HG02678 (cell line): Measurements from ENCODE around the gene GPR42.

Experiments used
- ATAC-seq: cut with Tn5 transposase; IDR thresholded peaks from one replicate; pipeline ENCODE4 v1.9.1; 2021; ENCODE audit warnings: mild to moderate bottlenecking, moderate library complexity; ENCODE audit not compliant: unreplicated experiment

The GPR42 gene

DNA sequence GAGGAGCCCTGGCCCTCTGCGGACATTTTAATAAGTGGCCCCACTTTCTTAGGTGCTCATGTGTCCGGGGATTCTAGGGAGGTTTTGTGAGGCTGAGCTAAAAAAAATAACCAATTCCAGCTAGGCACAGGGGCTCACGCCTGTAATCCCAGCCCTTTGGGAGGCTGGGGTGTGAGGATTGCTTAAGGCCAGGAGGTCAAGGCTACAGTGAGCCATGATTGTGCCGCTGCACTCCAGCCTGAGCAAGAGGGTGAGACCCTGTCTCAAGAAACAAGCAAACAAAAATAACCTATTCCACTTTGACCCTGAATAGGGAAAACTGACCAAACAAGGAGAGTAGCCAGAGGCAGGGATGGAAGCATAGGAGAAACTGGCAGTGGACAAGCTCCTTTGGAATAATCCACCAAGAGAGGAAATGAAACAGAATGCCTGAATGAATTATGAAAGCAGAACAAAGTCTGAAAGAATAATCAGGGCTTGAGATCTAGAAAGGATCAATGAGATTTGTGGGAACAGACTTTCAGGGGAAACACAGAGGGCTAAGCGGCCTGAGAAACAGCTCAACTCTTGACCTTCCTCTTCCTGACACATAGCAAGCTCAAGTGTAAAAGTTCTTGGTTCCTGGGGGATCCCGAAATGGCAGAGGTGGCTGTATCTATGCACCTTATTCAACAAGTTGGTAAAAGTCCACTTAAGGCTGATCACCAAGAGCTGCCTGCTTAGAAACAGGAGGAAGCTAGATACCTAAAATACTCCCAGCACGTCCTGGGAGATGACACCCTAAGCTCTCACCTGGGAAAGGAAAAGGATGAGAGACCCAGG lies 47.1 kb downstream of the GPR42 start:
- ATAC-seq = no peak

DNA sequence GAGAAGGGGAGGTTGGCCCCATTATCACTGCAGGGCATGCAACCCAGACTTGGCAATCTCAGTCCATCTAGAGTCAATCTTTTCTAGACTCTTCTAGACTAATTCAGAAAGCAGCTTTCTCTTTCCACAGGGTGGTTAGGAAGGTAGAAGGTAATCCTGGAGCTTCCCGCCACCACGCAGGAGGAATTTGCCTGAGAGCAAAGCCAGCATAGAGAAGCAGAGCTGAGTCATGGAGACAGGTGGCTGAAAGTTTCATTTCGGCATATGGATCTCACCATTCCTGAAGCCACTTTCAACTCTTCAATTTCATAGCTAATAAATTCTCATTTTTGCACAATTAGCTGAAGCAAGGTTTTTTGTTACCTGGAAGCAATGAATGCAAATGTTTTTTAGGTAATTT lies 48.2 kb downstream of the GPR42 start:
- ATAC-seq = no peak

DNA sequence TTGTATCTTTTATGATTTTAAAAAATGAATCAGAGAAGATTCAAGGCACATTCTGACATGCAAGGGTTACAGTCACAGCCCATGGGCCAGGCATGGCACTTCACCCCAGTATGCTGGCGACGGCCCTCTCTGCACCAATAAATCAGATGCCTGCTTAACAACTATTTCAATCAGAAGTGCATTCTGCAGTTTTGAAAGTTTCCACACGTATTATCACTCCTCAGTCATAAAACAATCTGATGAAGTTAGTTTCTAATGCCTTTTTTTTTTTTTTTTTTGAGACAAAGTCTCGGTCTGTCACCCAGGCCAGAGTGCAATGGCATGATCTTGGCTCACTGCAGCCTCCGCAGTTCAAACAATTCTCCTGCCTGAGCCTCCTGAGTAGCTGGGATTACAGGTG lies 48.9 kb downstream of the GPR42 start:
- ATAC-seq = no peak

DNA sequence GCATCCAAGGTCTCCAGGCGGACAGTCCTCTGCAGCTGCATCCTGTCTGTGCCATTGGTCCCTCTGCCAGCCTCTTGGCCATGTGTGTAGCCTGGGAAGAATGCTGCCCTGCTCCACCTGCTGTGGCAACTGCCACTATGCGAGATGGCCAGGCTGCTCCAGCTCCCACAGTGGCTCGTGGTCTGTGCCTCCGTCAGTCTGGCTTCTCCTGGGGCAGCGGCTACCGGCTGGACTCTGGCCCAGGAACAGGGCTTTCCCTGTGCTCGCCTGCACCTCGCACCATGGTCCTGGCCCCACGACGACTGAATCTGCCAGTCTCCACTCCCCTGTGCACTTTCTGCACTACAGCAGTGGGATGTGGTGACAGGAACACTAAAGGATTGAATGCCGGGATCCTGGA lies 50.5 kb downstream of the GPR42 start:
- no peak for ATAC-seq
